Fibroblast of upper back skin (primary cell): ENCODE results near the gene SRGAP2C.
A peak's percentile ranks its signal among the peaks of the same experiment; 100 is the strongest.
"Not testable (repeated sequence)": the region's sequence is repeated elsewhere in the genome, so short reads cannot be mapped to it uniquely, and the experiment has no call there.

Source experiments
- DNase-seq: peaks from one replicate; pipeline ENCODE4 v3.0.0-alpha.2; 2013

SRGAP2C gene

GRCh38 chr1:121281480-121281879 is 96.7 kb downstream of the SRGAP2C start:
- DNase-seq = not testable (repeated sequence)

GRCh38 chr1:121283587-121284180 is 98.9 kb downstream of the SRGAP2C start:
- peak; percentile 26 for DNase-seq

- not testable (repeated sequence) for DNase-seq
Measured at GRCh38 chr1:121292590-121292989, 107.8 kb downstream of the SRGAP2C start.

- peak; percentile 2 for DNase-seq
Measured at GRCh38 chr1:121293263-121294204, 108.8 kb downstream of the SRGAP2C start.

- DNase-seq = not testable (repeated sequence)
Measured at GRCh38 chr1:121294205-121294570, 109.4 kb downstream of the SRGAP2C start.

GRCh38 chr1:121296563-121296962 is 111.8 kb downstream of the SRGAP2C start:
- not testable (repeated sequence) for DNase-seq

- not testable (repeated sequence) for DNase-seq
Measured at GRCh38 chr1:121298529-121298928, 113.8 kb downstream of the SRGAP2C start.

GRCh38 chr1:121299514-121300149 is 114.9 kb downstream of the SRGAP2C start:
- not testable (repeated sequence) for DNase-seq

- DNase-seq = not testable (repeated sequence)
Measured at GRCh38 chr1:121301876-121302275, 117.1 kb downstream of the SRGAP2C start.

- DNase-seq = not testable (repeated sequence)
Measured at GRCh38 chr1:121307759-121308158, 123.0 kb downstream of the SRGAP2C start.

- DNase-seq = not testable (repeated sequence)
Measured at GRCh38 chr1:121315509-121315908, 130.7 kb downstream of the SRGAP2C start.

GRCh38 chr1:121316081-121316480 is 131.3 kb downstream of the SRGAP2C start:
- not testable (repeated sequence) for DNase-seq

- DNase-seq = not testable (repeated sequence)
Measured at GRCh38 chr1:121317491-121318468, 133.0 kb downstream of the SRGAP2C start.

- DNase-seq = not testable (repeated sequence)
Measured at GRCh38 chr1:121318687-121319086, 133.9 kb downstream of the SRGAP2C start.

- not testable (repeated sequence) for DNase-seq
Measured at GRCh38 chr1:121321660-121322059, 136.9 kb downstream of the SRGAP2C start.

- DNase-seq = not testable (repeated sequence)
Measured at GRCh38 chr1:121324726-121325125, 140.0 kb downstream of the SRGAP2C start.

- not testable (repeated sequence) for DNase-seq
Measured at GRCh38 chr1:121332141-121332540, 147.4 kb downstream of the SRGAP2C start.

- not testable (repeated sequence) for DNase-seq
Measured at GRCh38 chr1:121332599-121333562, 148.1 kb downstream of the SRGAP2C start.

- not testable (repeated sequence) for DNase-seq
Measured at GRCh38 chr1:121337958-121338357, 153.2 kb downstream of the SRGAP2C start.

GRCh38 chr1:121339611-121340010 is 154.8 kb downstream of the SRGAP2C start:
- not testable (repeated sequence) for DNase-seq
